Neural crest cell (in vitro differentiated cells): Measurements from ENCODE around the gene SOCS2. TPM values are rescaled to one million over a fixed set of nuclear protein-coding genes. Genes with fewer than 3 reads are reported as not detected.

Experiments used
- DNase-seq: peaks from one replicate; pipeline ENCODE4 v3.0.0; 2021; ENCODE audit warnings: low read depth, mixed read lengths, low spot score
- H3K27ac Mint-ChIP-seq: one replicate; pipeline ENCODE4 v1.8.0; 2021; ENCODE audit warnings: mild to moderate bottlenecking, mixed read lengths; ENCODE audit not compliant: unreplicated experiment
- H3K27me3 Mint-ChIP-seq: 2 replicates; pipeline ENCODE4 v1.8.0; 2021; ENCODE audit warnings: low read depth, mild to moderate bottlenecking, mixed read lengths
- H3K36me3 Mint-ChIP-seq: 2 replicates; pipeline ENCODE4 v1.8.0; 2021; ENCODE audit warnings: low read depth, mild to moderate bottlenecking, mixed read lengths
- H3K4me1 Mint-ChIP-seq: 2 replicates; pipeline ENCODE4 v1.8.0; 2021; ENCODE audit warnings: mixed read lengths
- H3K4me3 Mint-ChIP-seq: one replicate; pipeline ENCODE4 v1.8.0; 2021; ENCODE audit warnings: mild to moderate bottlenecking, mixed read lengths
- H3K9me3 Mint-ChIP-seq: 2 replicates; pipeline ENCODE4 v1.8.0; 2021; ENCODE audit warnings: mixed read lengths
- long read RNA-seq: library from polyadenylated mRNA; unstranded; transcript quantifications from one replicate; pipeline ENCODE4 v2.0.0, GENCODE V29; 2020
- total RNA-seq: library from RNA; stranded (reverse); gene quantifications from 2 replicates; pipeline ENCODE4 v1.2.1, GENCODE V29; 2021
- TF ChIP-seq, protein P1 (sequence below): fragments of 200-600 bp; sonication (generic); conservative IDR thresholded peaks from 2 replicates; pipeline ENCODE4 v1.5.0; 2021; ENCODE audit warnings: antibody characterized with exemption, mild to moderate bottlenecking

SOCS2 gene, protein sequence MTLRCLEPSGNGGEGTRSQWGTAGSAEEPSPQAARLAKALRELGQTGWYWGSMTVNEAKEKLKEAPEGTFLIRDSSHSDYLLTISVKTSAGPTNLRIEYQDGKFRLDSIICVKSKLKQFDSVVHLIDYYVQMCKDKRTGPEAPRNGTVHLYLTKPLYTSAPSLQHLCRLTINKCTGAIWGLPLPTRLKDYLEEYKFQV
- total RNA-seq: 53.5 and 56.4 TPM in 2 replicates
- long read RNA-seq, partial matches to known transcripts: 0 of 12 reads
- long read RNA-seq, other reads (novel, unspliced or antisense): 3 of 12 reads

GRCh38 chr12:93571925-93572711, at the start of gene SOCS2:
SOCS2 (plus strand) TSS chr12:93572675; CDS start chr12:93572898, 223 bp downstream.
- Mint-ChIP-seq H3K4me3 (peak within 1 kb of the TSS; percentile 94), H3K27ac (peak within 1 kb of the TSS; percentile 98), H3K9me3 (no peaks in the 10 kb centered on the region), H3K4me1 (peaks cover 50% of the 10 kb centered on the region), H3K36me3 (peaks cover 10% of the 10 kb centered on the region), H3K27me3 (peaks cover 32% of the 10 kb centered on the region)
- peak; percentile 51 for DNase-seq
- TF ChIP-seq, protein P1, sequence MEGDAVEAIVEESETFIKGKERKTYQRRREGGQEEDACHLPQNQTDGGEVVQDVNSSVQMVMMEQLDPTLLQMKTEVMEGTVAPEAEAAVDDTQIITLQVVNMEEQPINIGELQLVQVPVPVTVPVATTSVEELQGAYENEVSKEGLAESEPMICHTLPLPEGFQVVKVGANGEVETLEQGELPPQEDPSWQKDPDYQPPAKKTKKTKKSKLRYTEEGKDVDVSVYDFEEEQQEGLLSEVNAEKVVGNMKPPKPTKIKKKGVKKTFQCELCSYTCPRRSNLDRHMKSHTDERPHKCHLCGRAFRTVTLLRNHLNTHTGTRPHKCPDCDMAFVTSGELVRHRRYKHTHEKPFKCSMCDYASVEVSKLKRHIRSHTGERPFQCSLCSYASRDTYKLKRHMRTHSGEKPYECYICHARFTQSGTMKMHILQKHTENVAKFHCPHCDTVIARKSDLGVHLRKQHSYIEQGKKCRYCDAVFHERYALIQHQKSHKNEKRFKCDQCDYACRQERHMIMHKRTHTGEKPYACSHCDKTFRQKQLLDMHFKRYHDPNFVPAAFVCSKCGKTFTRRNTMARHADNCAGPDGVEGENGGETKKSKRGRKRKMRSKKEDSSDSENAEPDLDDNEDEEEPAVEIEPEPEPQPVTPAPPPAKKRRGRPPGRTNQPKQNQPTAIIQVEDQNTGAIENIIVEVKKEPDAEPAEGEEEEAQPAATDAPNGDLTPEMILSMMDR: no peak

- Mint-ChIP-seq H3K4me3 (no peak overlapping the region), H3K36me3 (no peaks in the 10 kb centered on the region), H3K27ac (no peak overlapping the region), H3K4me1 (peaks cover 11% of the 10 kb centered on the region), H3K27me3 (no peaks in the 10 kb centered on the region), H3K9me3 (no peaks in the 10 kb centered on the region)
- TF ChIP-seq, protein P1: no peak
- DNase-seq: no peak
These were observed 47.9 kb upstream of the SOCS2 start for GRCh38 chr12:93524386-93525133.

- DNase-seq: no peak
- Mint-ChIP-seq H3K36me3 (no peaks in the 10 kb centered on the region), H3K27ac (no peak overlapping the region), H3K4me3 (no peak overlapping the region), H3K4me1 (peaks cover 11% of the 10 kb centered on the region), H3K27me3 (no peaks in the 10 kb centered on the region), H3K9me3 (peaks cover 4% of the 10 kb centered on the region)
- TF ChIP-seq, protein P1: no peak
These were observed 45.6 kb upstream of the SOCS2 start for GRCh38 chr12:93526786-93527428.

DNA sequence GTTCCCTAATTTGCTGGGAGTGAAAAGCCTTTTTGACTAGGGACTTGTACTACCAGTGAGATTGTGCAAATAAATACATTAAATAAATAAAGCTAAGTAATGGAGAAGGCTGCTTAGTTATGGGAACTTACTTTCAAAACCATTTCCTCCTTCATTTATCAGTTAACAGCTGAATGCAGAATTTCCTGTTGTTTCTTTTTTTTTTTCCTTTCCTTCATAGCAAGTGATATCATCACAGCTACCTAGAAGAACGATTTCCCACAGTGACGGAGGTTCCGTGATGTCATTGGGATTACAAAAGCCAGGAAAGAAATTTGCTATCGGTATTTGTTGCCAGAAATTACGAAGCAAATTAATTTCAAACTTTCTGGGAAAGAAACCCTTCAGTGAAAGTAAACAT, 42.1 kb upstream of the SOCS2 start:
- H3K27ac Mint-ChIP-seq: no peak overlapping the region
- H3K4me1 Mint-ChIP-seq: peaks cover 11% of the 10 kb centered on the region
- H3K9me3 Mint-ChIP-seq: peaks cover 4% of the 10 kb centered on the region
- no peak overlapping the region for H3K4me3 Mint-ChIP-seq
- TF ChIP-seq, protein P1: no peak
- no peaks in the 10 kb centered on the region for H3K27me3 Mint-ChIP-seq
- H3K36me3 Mint-ChIP-seq: no peaks in the 10 kb centered on the region
- no peak for DNase-seq

DNA sequence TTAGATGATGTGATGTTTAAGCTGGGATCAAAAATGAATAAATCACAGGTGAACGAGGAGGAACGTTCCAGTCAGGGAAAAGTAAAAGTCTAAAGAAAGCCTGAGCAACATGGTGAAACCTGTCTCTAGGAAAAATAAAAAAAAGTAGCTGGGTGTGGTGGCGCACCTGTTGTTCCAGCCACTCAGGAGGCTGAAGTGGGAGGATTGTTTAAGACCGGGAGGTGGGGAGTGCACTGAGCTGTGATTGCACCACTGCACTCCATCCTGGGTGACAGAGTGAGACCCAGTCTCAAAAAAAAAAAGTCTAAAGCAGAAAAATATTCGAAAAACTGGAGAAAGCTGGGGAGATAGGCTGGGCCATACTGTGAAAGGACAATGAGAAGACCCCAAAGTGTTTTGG, 39.2 kb upstream of the SOCS2 start:
- Mint-ChIP-seq H3K9me3 (peaks cover 4% of the 10 kb centered on the region), H3K4me3 (no peak overlapping the region), H3K4me1 (no peaks in the 10 kb centered on the region), H3K27me3 (no peaks in the 10 kb centered on the region), H3K36me3 (no peaks in the 10 kb centered on the region), H3K27ac (no peak overlapping the region)
- DNase-seq: no peak
- TF ChIP-seq, protein P1: no peak
